Keratinocyte (primary cell): ENCODE measurements around the gene CNGA1.

ENCODE experiments used
- EZH2 ChIP-seq: IDR thresholded peaks from one replicate; pipeline ENCODE4 v1.6.1; 2012; ENCODE audit warnings: inconsistent platforms, mild to moderate bottlenecking, low read length, moderate library complexity
- TF ChIP-seq, protein P1 (sequence below), 3 experiments: IDR thresholded peaks in 1 of 3; conservative IDR thresholded peaks in 1 of 3; optimal IDR thresholded peaks in 1 of 3; 2 replicates in 2 of 3; 3 replicates in 1 of 3; pipeline versions ENCODE3 to v1.5.1; 2011; ENCODE audit warnings: low read length in 3 of 3, mild to moderate bottlenecking in 3 of 3, moderate library complexity in 2 of 3, control low read depth in 1 of 3, inconsistent platforms in 1 of 3; ENCODE audit not compliant: insufficient read depth in 2 of 3; ENCODE audit errors: extremely low read depth in 1 of 3

DNA sequence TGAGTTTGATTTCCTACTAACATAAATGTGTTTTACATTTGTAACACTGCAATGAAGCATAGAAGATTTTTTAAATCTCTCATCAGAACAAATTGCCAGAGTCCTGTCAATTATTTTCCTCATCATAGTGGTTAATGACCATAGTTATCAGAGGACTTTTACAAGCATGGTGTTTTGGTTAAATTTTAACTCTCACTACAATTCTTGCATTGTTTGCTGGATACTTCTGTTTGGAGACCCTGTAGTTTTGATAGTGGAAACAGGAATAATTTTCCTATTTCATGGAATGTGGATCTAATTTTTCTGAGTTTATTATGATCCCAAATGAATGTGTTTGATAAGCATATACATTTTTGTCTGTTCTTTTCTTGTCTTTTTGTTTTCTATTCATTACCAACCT is 16.9 kb upstream of the CNGA1 start:
- TF ChIP-seq, protein P1, sequence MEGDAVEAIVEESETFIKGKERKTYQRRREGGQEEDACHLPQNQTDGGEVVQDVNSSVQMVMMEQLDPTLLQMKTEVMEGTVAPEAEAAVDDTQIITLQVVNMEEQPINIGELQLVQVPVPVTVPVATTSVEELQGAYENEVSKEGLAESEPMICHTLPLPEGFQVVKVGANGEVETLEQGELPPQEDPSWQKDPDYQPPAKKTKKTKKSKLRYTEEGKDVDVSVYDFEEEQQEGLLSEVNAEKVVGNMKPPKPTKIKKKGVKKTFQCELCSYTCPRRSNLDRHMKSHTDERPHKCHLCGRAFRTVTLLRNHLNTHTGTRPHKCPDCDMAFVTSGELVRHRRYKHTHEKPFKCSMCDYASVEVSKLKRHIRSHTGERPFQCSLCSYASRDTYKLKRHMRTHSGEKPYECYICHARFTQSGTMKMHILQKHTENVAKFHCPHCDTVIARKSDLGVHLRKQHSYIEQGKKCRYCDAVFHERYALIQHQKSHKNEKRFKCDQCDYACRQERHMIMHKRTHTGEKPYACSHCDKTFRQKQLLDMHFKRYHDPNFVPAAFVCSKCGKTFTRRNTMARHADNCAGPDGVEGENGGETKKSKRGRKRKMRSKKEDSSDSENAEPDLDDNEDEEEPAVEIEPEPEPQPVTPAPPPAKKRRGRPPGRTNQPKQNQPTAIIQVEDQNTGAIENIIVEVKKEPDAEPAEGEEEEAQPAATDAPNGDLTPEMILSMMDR (optimal IDR thresholded peaks at IDR 0.05 in 1 of 3, IDR thresholded peaks at IDR 0.05 in 1 of 3, conservative IDR thresholded peaks at IDR 0.05 in 1 of 3; ENCODE audit: extremely low read depth in 1 of 3, insufficient read depth in 2 of 3, low read length in 3 of 3) = no peak
- no peak for TF ChIP-seq EZH2
